Heart right ventricle (tissue), 16 donors: Measurements from ENCODE around the gene TMEM183A. TPM values are rescaled to one million over a fixed set of nuclear protein-coding genes. Genes with fewer than 3 reads are reported as not detected.

Source experiments
- ATAC-seq, 8 donors: fragments of 200-7000 bp; cut with Tn5 transposase; one replicate each; pipeline ENCODE4 v1.9.1; 2020; ENCODE audit warnings: mild to moderate bottlenecking in 8 of 8, moderate library complexity in 8 of 8, moderate number of reproducible peaks in 1 of 8
- DNase-seq, 2 donors: peaks; one replicate each; pipeline ENCODE4 v3.0.0-alpha.2; 2020
- H3K27ac ChIP-seq, 10 donors: fragments of 200-600 bp; sonication (generic) in 2 of 10; one replicate each; pipeline versions ENCODE4 v1.5.0 to v1.8.0; 2020 to 2022; ENCODE audit warnings: mild to moderate bottlenecking in 3 of 10
- H3K27me3 ChIP-seq, 7 donors: fragments of 200-600 bp; one replicate each; pipeline ENCODE4 v1.8.0; 2021 to 2022; ENCODE audit warnings: mild to moderate bottlenecking in 2 of 7
- H3K36me3 ChIP-seq, 9 donors: fragments of 200-600 bp; sonication (generic) in 1 of 9; one replicate each; pipeline versions ENCODE4 v1.5.0 to v1.8.0; 2020 to 2022; ENCODE audit warnings: mild to moderate bottlenecking in 2 of 9
- H3K4me1 ChIP-seq, 9 donors: fragments of 200-600 bp; sonication (generic) in 1 of 9; one replicate each; pipeline versions ENCODE4 v1.5.0 to v1.8.0; 2020 to 2022; ENCODE audit warnings: mild to moderate bottlenecking in 4 of 9
- H3K4me3 ChIP-seq, 10 donors: fragments of 200-600 bp; sonication (generic) in 2 of 10; one replicate each; pipeline versions ENCODE4 v1.5.0 to v1.8.0; 2020 to 2022; ENCODE audit warnings: mild to moderate bottlenecking in 7 of 10, moderate library complexity in 2 of 10
- H3K9me3 ChIP-seq, 11 donors: fragments of 200-600 bp in 10 of 11; sonication (generic) in 2 of 11; one replicate each; pipeline versions ENCODE4 v1.5.0 to v1.8.0; 2013 to 2022; ENCODE audit warnings: mild to moderate bottlenecking in 2 of 11, control low read depth in 1 of 11, moderate library complexity in 1 of 11
- WGBS, 2 donors: extraction: QIAGEN DNeasy Blood & Tissue Kit; methylation state at CpG; one replicate each; pipeline ENCODE4 v1.1.7; 2013; ENCODE audit warnings: inconsistent platforms in 1 of 2; 5-methylcytosine and 5-hydroxymethylcytosine counted together
- intact Hi-C, 10 donors: fragments of 100-400 bp; cut with DNase I; formaldehyde crosslinking; loops; one replicate each; pipeline versions ENCODE4 v1.11.1 to v1.14.2; 2022
- long read RNA-seq, 3 donors: library from polyadenylated mRNA; unstranded; transcript quantifications; one replicate each; pipeline ENCODE4 v2.0.0, GENCODE V29; 2020 to 2021
- polyA plus RNA-seq, 2 donors: library from polyadenylated mRNA; stranded (reverse); fragments of 200-250 nt; gene quantifications; one replicate each; pipeline ENCODE4 v1.2.3, GENCODE V29; 2013
- total RNA-seq, 10 donors: library from RNA; stranded (reverse); fragmentation: NEBNext Ultra II Directional in 3 of 10; extraction: Animal tissue kit (Norgen Biotek cat#: 25700) in 3 of 10; gene quantifications; one replicate each; pipeline versions ENCODE4 v1.2.1 to v1.2.4, GENCODE V29; 2021 to 2023
- TF ChIP-seq, protein P1 (sequence below), 9 donors: fragments of 200-600 bp; sonication (generic) in 2 of 9; IDR thresholded peaks; one replicate each; pipeline versions ENCODE4 v1.5.0 to v1.8.0; 2021 to 2022; ENCODE audit warnings: antibody characterized with exemption in 9 of 9, mild to moderate bottlenecking in 5 of 9, moderate library complexity in 1 of 9
- donor health status: Arrhythmogenic right ventricular cardiomyopathy.
- donor health status: ischemic (EF 13 %, LVEDD 7.1; RV severe dilation, severe dysfunction).
- donor health status: healthy with polysubstance abuse.
- donor health status: DM: no; HTN: yes; CAD: no.
- donor health status: DM: no; HTN: no; CAD: no.
- donor health status: ischemic (EF 25% LVEDD 6.9; RV normal size, moderate dysfunction).
- donor health status: ischemic (EF 25% LVEDD 5.7; RV mildly dilated, moderate dysfunction).
- donor health status: healthy.
- donor health status: DM: yes; HTN: yes; CAD: no.
- donor health status: Ischemic cardiomyopathy.
- donor health status: ischemic (EF 35%, LVEDD 5.7; RV mildly dilated, moderate dysfunction).
- donor health status: nonischemic (EF 11% LVEDD 7.7; RV severe dilation, severe dysfunction).
- donor health status: DM: yes; HTN: yes; CAD: no.
- donor health status: PGD.
- donor health status: ischemic (EF 29% LVEDD 5.4; RV normal size, mild dysfunction).
- donor health status: nonischemic (EF 23%, LVEDD 6.1; RV moderate dilation, normal function).

TMEM183A gene, protein sequence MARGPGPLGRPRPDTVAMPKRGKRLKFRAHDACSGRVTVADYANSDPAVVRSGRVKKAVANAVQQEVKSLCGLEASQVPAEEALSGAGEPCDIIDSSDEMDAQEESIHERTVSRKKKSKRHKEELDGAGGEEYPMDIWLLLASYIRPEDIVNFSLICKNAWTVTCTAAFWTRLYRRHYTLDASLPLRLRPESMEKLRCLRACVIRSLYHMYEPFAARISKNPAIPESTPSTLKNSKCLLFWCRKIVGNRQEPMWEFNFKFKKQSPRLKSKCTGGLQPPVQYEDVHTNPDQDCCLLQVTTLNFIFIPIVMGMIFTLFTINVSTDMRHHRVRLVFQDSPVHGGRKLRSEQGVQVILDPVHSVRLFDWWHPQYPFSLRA
- total RNA-seq: 10 to 100 TPM; 18.2 to 34.2 (median 21.1) TPM
- 10 to 100 TPM; 11.5 to 38.1 TPM for polyA plus RNA-seq
- long read RNA-seq, donor 1, transcript TMEM183A-201 (8 exons, 3,019 nt): major isoform, 33 of 59 reads
- long read RNA-seq, donor 1, partial matches to known transcripts: 11 of 59 reads
- long read RNA-seq, donor 1, other reads (novel, unspliced or antisense): 15 of 59 reads
- long read RNA-seq, donor 2, transcript TMEM183A-201 (8 exons, 3,019 nt): major isoform, 23 of 52 reads
- long read RNA-seq, donor 2, partial matches to known transcripts: 6 of 52 reads
- long read RNA-seq, donor 2, other reads (novel, unspliced or antisense): 23 of 52 reads
- long read RNA-seq, donor 3, transcript TMEM183A-201 (8 exons, 3,019 nt): major isoform, 89 of 141 reads
- long read RNA-seq, donor 3, partial matches to known transcripts: 3 of 141 reads
- long read RNA-seq, donor 3, other reads (novel, unspliced or antisense): 49 of 141 reads

DNA sequence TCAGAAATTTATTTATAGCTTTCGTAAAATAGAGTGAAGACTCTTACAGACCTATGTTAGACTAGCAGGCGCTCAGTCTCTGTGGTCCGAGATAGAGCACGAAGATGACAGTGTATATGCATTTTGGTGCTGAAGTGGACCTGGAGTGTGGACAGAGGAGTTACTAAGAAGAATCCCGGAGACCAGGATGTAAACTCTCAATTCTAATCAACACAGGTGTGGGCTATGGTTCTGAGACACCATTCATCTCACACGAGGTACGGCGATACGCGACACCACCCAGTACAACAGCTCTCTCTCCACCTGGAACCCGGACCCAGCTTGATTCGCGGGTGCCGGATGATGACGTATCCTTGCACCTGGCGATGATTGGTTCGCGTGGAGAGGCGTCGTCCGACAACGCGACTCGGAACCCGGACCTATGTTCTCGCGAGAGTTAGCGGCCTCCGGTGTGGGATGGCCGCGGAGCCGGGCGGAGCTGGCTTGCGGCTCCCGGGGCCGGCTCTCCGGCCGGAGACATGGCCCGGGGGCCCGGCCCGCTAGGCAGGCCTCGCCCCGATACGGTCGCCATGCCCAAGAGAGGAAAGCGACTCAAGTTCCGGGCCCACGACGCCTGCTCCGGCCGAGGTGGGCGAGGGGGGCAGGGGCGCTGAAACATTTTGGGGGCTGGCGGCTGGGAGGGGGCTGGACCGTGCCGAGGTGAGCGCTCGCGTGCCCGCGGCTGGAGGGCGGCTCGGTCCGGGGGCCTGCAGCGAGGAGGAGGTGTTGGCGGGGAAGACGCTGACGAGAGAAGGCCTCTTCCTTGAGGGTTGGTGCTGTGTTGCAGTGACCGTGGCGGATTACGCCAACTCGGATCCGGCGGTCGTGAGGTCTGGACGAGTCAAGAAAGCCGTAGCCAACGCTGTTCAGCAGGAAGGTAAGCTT lies at the start of gene TMEM183A:
TSS of gene TMEM183A (plus strand) at position 427 of the 924 bp plus-strand sequence. CDS start at position 519, 92 bp downstream.
- peak; percentile 98 to 99 (median 99) for ATAC-seq

DNA sequence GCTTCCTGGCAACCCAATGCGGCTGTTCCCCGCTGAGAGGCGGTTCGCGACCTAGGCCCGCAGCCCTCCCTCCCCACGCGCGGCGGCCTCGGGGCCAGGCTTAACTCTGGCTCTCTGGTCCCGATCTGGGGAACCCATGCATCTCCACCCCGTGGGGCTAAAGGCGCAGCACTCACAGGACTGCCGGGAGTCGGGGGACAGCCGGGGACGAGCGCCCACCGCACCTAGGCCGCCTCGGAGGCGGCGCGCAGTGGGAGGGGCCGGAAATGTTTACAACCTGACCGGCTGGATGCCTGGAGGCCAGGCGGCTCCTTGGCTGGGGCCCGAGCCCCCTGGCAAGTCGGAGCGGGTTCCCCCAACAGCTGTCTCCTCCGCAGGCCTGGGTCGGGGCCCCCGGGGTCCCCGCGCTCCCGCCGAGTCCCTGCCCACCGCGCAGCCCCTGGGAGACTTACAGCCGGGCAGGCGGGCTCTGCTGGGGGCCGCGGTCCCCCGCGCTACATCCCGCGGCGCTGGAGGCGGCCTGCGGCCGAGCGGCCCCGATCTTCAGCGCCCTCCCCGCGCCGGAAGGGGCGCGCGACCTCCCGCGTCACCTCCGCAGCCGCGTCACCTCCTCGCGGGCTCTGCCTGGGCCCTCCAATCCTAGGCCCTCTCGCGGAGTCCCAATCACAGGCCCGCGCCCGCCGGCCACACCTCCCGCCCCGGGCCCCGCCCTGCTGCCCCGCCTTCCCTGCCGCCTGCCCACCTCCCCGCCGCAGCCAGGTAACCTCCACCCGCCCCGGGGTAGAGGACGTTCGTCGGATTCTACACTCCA lies 49.2 kb upstream of the TMEM183A start, which contains the start of gene ADIPOR1:
TSS of gene ADIPOR1 (minus strand) at position 580 of the 811 bp plus-strand sequence. CDS start 7,242 bp downstream, outside the sequence.
- Histone ChIP-seq H3K4me3 (peak within 1 kb of the TSS; percentile 72 to 98 (median 89)), H3K36me3 (peaks cover 0 to 35% (median 14%) of the 10 kb centered on the region in 9 donors), H3K9me3 (no peaks in the 10 kb centered on the region), H3K4me1 (peaks cover 4 to 73% (median 53%) of the 10 kb centered on the region in 9 donors), H3K27me3 (no peaks in the 10 kb centered on the region), H3K27ac (peak within 1 kb of the TSS; percentile 82 to 97 (median 92))
- peak; percentile 91 for DNase-seq
- peak; percentile 97 to 99 (median 98) for ATAC-seq
- intact Hi-C loops: loop anchor here in 1 of 10 donors (10.0 kb wide), 1 partner anchor 47 kb away; the partner anchor contains the start of gene TMEM183A
- TF ChIP-seq, protein P1, sequence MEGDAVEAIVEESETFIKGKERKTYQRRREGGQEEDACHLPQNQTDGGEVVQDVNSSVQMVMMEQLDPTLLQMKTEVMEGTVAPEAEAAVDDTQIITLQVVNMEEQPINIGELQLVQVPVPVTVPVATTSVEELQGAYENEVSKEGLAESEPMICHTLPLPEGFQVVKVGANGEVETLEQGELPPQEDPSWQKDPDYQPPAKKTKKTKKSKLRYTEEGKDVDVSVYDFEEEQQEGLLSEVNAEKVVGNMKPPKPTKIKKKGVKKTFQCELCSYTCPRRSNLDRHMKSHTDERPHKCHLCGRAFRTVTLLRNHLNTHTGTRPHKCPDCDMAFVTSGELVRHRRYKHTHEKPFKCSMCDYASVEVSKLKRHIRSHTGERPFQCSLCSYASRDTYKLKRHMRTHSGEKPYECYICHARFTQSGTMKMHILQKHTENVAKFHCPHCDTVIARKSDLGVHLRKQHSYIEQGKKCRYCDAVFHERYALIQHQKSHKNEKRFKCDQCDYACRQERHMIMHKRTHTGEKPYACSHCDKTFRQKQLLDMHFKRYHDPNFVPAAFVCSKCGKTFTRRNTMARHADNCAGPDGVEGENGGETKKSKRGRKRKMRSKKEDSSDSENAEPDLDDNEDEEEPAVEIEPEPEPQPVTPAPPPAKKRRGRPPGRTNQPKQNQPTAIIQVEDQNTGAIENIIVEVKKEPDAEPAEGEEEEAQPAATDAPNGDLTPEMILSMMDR (IDR thresholded peaks at IDR 0.05): peak in 8 of 9 donors; percentile 9 to 49 (median 22)
- WGBS, 2 donors: 0% methylated on average over 76 to 86 of the region's 86 CpGs

More for the DNA sequence above, at the start of gene TMEM183A:
- peak within 1 kb of the TSS; percentile 67 to 95 (median 88) for H3K4me3 ChIP-seq
- peak within 1 kb of the TSS; percentile 82 to 96 (median 91) for H3K27ac ChIP-seq
- peak; percentile 94 to 97 for DNase-seq
- peaks cover 0 to 36% (median 26%) of the 10 kb centered on the region in 9 donors for H3K36me3 ChIP-seq
- H3K27me3 ChIP-seq: no peaks in the 10 kb centered on the region
- WGBS, 2 donors: 0% methylated on average over 76 to 78 of the region's 78 CpGs
- intact Hi-C loops: loop anchor here in 1 of 10 donors (10.0 kb wide), 1 partner anchor 52 kb away; the partner anchor contains the start of gene ADIPOR1
- peaks cover 0 to 5% (median 0%) of the 10 kb centered on the region in 11 donors for H3K9me3 ChIP-seq
- TF ChIP-seq, protein P1 (IDR thresholded peaks at IDR 0.05): no peak
- H3K4me1 ChIP-seq: peaks cover 0 to 41% (median 24%) of the 10 kb centered on the region in 9 donors

DNA sequence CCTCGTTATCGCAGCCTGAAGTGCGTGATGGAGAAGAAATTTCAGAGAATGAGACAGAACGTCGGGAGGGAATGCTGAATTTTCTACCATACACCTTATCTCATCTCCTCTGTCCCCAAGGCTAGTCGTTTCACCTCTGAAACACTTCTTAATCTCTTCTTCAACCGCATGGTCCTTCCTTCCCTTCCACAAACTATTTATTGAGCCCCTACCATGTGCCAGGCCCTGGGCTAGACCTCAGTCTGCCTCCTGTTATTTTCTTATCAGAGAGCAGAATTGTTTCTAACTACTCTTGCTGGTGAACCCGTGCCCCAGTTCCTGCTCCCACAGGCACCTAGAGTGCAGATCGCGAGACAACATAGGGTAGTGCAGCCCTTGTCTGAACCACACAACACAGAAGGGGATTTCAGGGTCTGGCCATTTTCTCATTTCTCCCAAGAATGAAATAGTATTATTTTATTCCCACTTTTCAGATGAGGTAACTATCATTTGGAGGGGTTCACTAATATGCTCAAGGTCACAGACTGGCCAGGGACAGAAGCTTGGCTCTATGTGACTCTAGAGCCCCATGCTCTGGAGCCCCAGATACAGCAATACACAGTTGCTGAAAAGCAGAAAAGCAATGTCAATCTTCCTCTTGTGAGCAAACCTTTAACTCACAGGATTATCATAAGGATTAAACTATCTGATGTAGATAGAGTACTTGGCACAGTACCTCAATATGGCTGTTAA lies 48.5 kb upstream of the TMEM183A start:
- H3K4me1 ChIP-seq: peaks cover 4 to 73% (median 47%) of the 10 kb centered on the region in 9 donors
- TF ChIP-seq, protein P1 (IDR thresholded peaks at IDR 0.05): no peak
- H3K27me3 ChIP-seq: no peaks in the 10 kb centered on the region
- WGBS, 2 donors: 1 to 2% methylated on average over 10 of the region's 10 CpGs
- H3K4me3 ChIP-seq: peak overlapping the region; percentile 72 to 98 (median 89)
- H3K27ac ChIP-seq: peak overlapping the region; percentile 26 to 97 (median 92)
- H3K36me3 ChIP-seq: peaks cover 0 to 43% (median 19%) of the 10 kb centered on the region in 9 donors
- ATAC-seq (peak in 5 of 8 donors; percentile 1 to 9 (median 3)), DNase-seq (no peak)
- intact Hi-C loops: loop anchor here in 1 of 10 donors (10.0 kb wide), 1 partner anchor 46 kb away; the partner anchor contains the start of gene TMEM183A
- no peaks in the 10 kb centered on the region for H3K9me3 ChIP-seq
